Activated CD8-positive, alpha-beta memory T cell treated with anti-CD3 and anti-CD28 coated beads, Interleukin-2, amount 50 U/mL, for 4 hours (primary cell): Measurements from ENCODE around the gene GPER1.

Source experiments
- DNase-seq: peaks from one replicate; pipeline ENCODE4 v3.0.0-alpha.2; 2020

Gene GPER1

GRCh38 chr7:1091644-1092027 is 3.7 kb downstream of the GPER1 start:
- DNase-seq, result no peak

- no peak for DNase-seq
Observed at GRCh38 chr7:1092161-1092632, 4.3 kb downstream of the GPER1 start.

GRCh38 chr7:1092806-1093501 is 5.0 kb downstream of the GPER1 start:
- no peak for DNase-seq

GRCh38 chr7:1093502-1093843 is 5.6 kb downstream of the GPER1 start:
- no peak for DNase-seq

- DNase-seq, result no peak
Observed at GRCh38 chr7:1093916-1094508, 6.1 kb downstream of the GPER1 start.

GRCh38 chr7:1094870-1095269 is 7.0 kb downstream of the GPER1 start:
- DNase-seq, result no peak

- no peak for DNase-seq
Observed at GRCh38 chr7:1095621-1096155, 7.8 kb downstream of the GPER1 start.

GRCh38 chr7:1096156-1097119 is 8.5 kb downstream of the GPER1 start:
- DNase-seq, result no peak

- no peak for DNase-seq
Observed at GRCh38 chr7:1097120-1097504, 9.2 kb downstream of the GPER1 start.

GRCh38 chr7:1098243-1099153 is 10.6 kb downstream of the GPER1 start:
- no peak for DNase-seq

- DNase-seq, result no peak
Observed at GRCh38 chr7:1099154-1099542, 11.2 kb downstream of the GPER1 start.

- no peak for DNase-seq
Observed at GRCh38 chr7:1099637-1100036, 11.7 kb downstream of the GPER1 start.

GRCh38 chr7:1100386-1100785 is 12.5 kb downstream of the GPER1 start:
- no peak for DNase-seq

GRCh38 chr7:1100834-1101562 is 13.1 kb downstream of the GPER1 start:
- no peak for DNase-seq

GRCh38 chr7:1101563-1102431 is 13.9 kb downstream of the GPER1 start:
- DNase-seq, result no peak

GRCh38 chr7:1103009-1103788 is 15.3 kb downstream of the GPER1 start:
- no peak for DNase-seq

GRCh38 chr7:1103789-1104515 is 16.0 kb downstream of the GPER1 start:
- no peak for DNase-seq

GRCh38 chr7:1104516-1105179 is 16.7 kb downstream of the GPER1 start:
- no peak for DNase-seq

- DNase-seq, result no peak
Observed at GRCh38 chr7:1105189-1105588, 17.3 kb downstream of the GPER1 start.
